Mesenchymal stem cell (in vitro differentiated cells and primary cell): ENCODE measurements around the gene OR8A1.

Experiments
- DNase-seq: peaks from one replicate; pipeline ENCODE4 v3.0.0-alpha.2; 2013
- H2AFZ ChIP-seq: one replicate; pipeline ENCODE4 v1.6.1; 2013; ENCODE audit warnings: low read depth, mild to moderate bottlenecking, control low read depth, inconsistent platforms, low read length, moderate library complexity
- H2AK5ac ChIP-seq: 2 replicates; pipeline ENCODE4 v1.6.1; 2013; ENCODE audit warnings: low read length, moderate library complexity, mild to moderate bottlenecking, inconsistent platforms; ENCODE audit not compliant: severe bottlenecking
- H2BK120ac ChIP-seq: one replicate; pipeline ENCODE4 v1.6.1; 2013; ENCODE audit warnings: low read depth, mild to moderate bottlenecking, inconsistent platforms, low read length, moderate library complexity
- H2BK12ac ChIP-seq, 2 experiments: one replicate each; pipeline ENCODE4 v1.6.1; 2013; ENCODE audit warnings: inconsistent platforms in 2 of 2, low read length in 2 of 2, mild to moderate bottlenecking in 2 of 2, moderate library complexity in 2 of 2, control low read depth in 1 of 2
- H2BK15ac ChIP-seq: one replicate; pipeline ENCODE4 v1.6.1; 2013; ENCODE audit warnings: mild to moderate bottlenecking, low read depth, inconsistent platforms; ENCODE audit not compliant: poor library complexity, severe bottlenecking
- H2BK5ac ChIP-seq: 2 replicates; pipeline ENCODE4 v1.6.1; 2013; ENCODE audit warnings: low read depth, mild to moderate bottlenecking, low read length, control low read depth, inconsistent platforms; ENCODE audit not compliant: poor library complexity, severe bottlenecking
- H3K14ac ChIP-seq, 2 experiments: one replicate each; pipeline ENCODE4 v1.6.1; 2013; ENCODE audit warnings: inconsistent platforms in 2 of 2, low read length in 2 of 2, control low read depth in 1 of 2, mild to moderate bottlenecking in 1 of 2, moderate library complexity in 1 of 2
- H3K18ac ChIP-seq, 2 experiments: one replicate each; pipeline ENCODE4 v1.6.1; 2013; ENCODE audit warnings: inconsistent platforms in 2 of 2, low read length in 2 of 2, control low read depth in 1 of 2, low read depth in 1 of 2, mild to moderate bottlenecking in 1 of 2
- H3K23ac ChIP-seq, 2 experiments: one replicate each; pipeline ENCODE4 v1.6.1; 2013; ENCODE audit warnings: inconsistent platforms in 2 of 2, low read length in 2 of 2, mild to moderate bottlenecking in 2 of 2, moderate library complexity in 2 of 2, control low read depth in 1 of 2
- H3K27ac ChIP-seq: 2 replicates; pipeline ENCODE4 v1.5.1; 2013; ENCODE audit warnings: mild to moderate bottlenecking, moderate library complexity, low read length, control low read depth, inconsistent platforms; ENCODE audit not compliant: poor library complexity, severe bottlenecking
- H3K27me3 ChIP-seq, 2 experiments: 2 replicates each; pipeline versions ENCODE4 v1.6.1 to v1.7.0; 2013; ENCODE audit warnings: low read length in 2 of 2, mild to moderate bottlenecking in 2 of 2, moderate library complexity in 2 of 2, control low read depth in 1 of 2, inconsistent platforms in 1 of 2; ENCODE audit not compliant: control insufficient read depth in 1 of 2, insufficient read depth in 1 of 2
- H3K36me3 ChIP-seq, 2 experiments: 2 replicates each; pipeline versions ENCODE4 v1.6.1 to v1.7.0; 2013; ENCODE audit warnings: low read length in 2 of 2, control low read depth in 1 of 2, inconsistent platforms in 1 of 2, low read depth in 1 of 2, mild to moderate bottlenecking in 1 of 2; ENCODE audit not compliant: insufficient read depth in 2 of 2, control insufficient read depth in 1 of 2
- H3K4ac ChIP-seq, 2 experiments: one replicate each; pipeline ENCODE4 v1.6.1; 2013; ENCODE audit warnings: inconsistent platforms in 2 of 2, low read length in 2 of 2, mild to moderate bottlenecking in 2 of 2, moderate library complexity in 2 of 2, control low read depth in 1 of 2, low read depth in 1 of 2
- H3K4me1 ChIP-seq: 2 replicates; pipeline ENCODE4 v1.6.1; 2013; ENCODE audit warnings: low read depth, low read length, control low read depth; ENCODE audit not compliant: control insufficient read depth, insufficient read depth
- H3K4me2 ChIP-seq: 2 replicates; pipeline ENCODE4 v1.6.1; 2013; ENCODE audit warnings: low read length, mild to moderate bottlenecking, inconsistent platforms; ENCODE audit not compliant: poor library complexity, severe bottlenecking
- H3K4me3 ChIP-seq, 2 experiments: 2 replicates each; pipeline versions ENCODE4 v1.5.1 to v1.7.0; 2013; ENCODE audit warnings: low read length in 2 of 2, mild to moderate bottlenecking in 2 of 2, control low read depth in 1 of 2, low read depth in 1 of 2; ENCODE audit not compliant: insufficient read depth in 1 of 2
- H3K79me1 ChIP-seq: replicated peaks from 2 replicates; pipeline ENCODE4 v1.6.1; 2013; ENCODE audit warnings: mild to moderate bottlenecking, control low read depth, low read length, inconsistent platforms; ENCODE audit not compliant: poor library complexity, severe bottlenecking
- H3K9ac ChIP-seq: 2 replicates; pipeline ENCODE4 v1.7.0; 2013; ENCODE audit warnings: mild to moderate bottlenecking, low read length, moderate library complexity
- H3K9me3 ChIP-seq: 2 replicates; pipeline ENCODE4 v1.7.0; 2013; ENCODE audit warnings: mild to moderate bottlenecking, low read length; ENCODE audit not compliant: control insufficient read depth
- H4K8ac ChIP-seq: one replicate; pipeline ENCODE4 v1.6.1; 2013; ENCODE audit warnings: inconsistent platforms, mild to moderate bottlenecking, low read length, moderate library complexity
- H4K91ac ChIP-seq: one replicate; pipeline ENCODE4 v1.6.1; 2013; ENCODE audit warnings: mild to moderate bottlenecking, low read length, inconsistent platforms
- WGBS: methylation state at CpG from one replicate; pipeline ENCODE4 v1.1.7; 2013; ENCODE audit warnings: mixed read lengths; 5-methylcytosine and 5-hydroxymethylcytosine counted together

The OR8A1 gene

GRCh38 chr11:124543145-124543544 is 26.7 kb upstream of the OR8A1 start:
- DNase-seq = no peak
- no peaks in the 10 kb centered on the region for H3K27me3 ChIP-seq
- H2BK5ac ChIP-seq = no peak overlapping the region
- H3K27ac ChIP-seq = no peak overlapping the region
- H2AK5ac ChIP-seq = no peak overlapping the region
- whole genome bisulfite sequencing = 88% methylated on average over 6 of the region's 6 CpGs
- H3K18ac ChIP-seq = no peak overlapping the region
- H3K4me2 ChIP-seq = no peak overlapping the region
- H3K79me1 ChIP-seq = no peaks in the 10 kb centered on the region
- H2BK12ac ChIP-seq = no peak overlapping the region
- no peak overlapping the region for H4K8ac ChIP-seq
- H3K14ac ChIP-seq = no peak overlapping the region
- no peak overlapping the region for H3K23ac ChIP-seq
- H3K9ac ChIP-seq = no peak overlapping the region
- H3K36me3 ChIP-seq = no peaks in the 10 kb centered on the region
- H3K4me3 ChIP-seq = no peak overlapping the region
- H3K4me1 ChIP-seq = no peaks in the 10 kb centered on the region
- H4K91ac ChIP-seq = no peak overlapping the region
- H3K4ac ChIP-seq = no peak overlapping the region
- no peaks in the 10 kb centered on the region for H3K9me3 ChIP-seq
- no peak overlapping the region for H2AFZ ChIP-seq
- H2BK120ac ChIP-seq = no peak overlapping the region
- H2BK15ac ChIP-seq = no peak overlapping the region

- Histone ChIP-seq H3K27me3 (no peaks in the 10 kb centered on the region), H3K4me3 (no peak within 1 kb of the TSS), H2AFZ (no peak within 1 kb of the TSS), H3K79me1 (no peaks in the 10 kb centered on the region), H2AK5ac (no peak within 1 kb of the TSS), H3K9me3 (no peaks in the 10 kb centered on the region), H2BK12ac (no peak within 1 kb of the TSS), H2BK5ac (no peak within 1 kb of the TSS), H3K9ac (no peak within 1 kb of the TSS), H3K23ac (no peak within 1 kb of the TSS), H4K8ac (no peak within 1 kb of the TSS), H4K91ac (no peak within 1 kb of the TSS), H2BK120ac (no peak within 1 kb of the TSS), H3K14ac (no peak within 1 kb of the TSS), H3K4me2 (no peak within 1 kb of the TSS), H3K18ac (no peak within 1 kb of the TSS), H3K27ac (no peak within 1 kb of the TSS), H2BK15ac (no peak within 1 kb of the TSS), H3K4ac (no peak within 1 kb of the TSS), H3K4me1 (no peaks in the 10 kb centered on the region), H3K36me3 (no peaks in the 10 kb centered on the region)
- 92% methylated on average over 4 of the region's 5 CpGs for WGBS
- DNase-seq = no peak
Observed at GRCh38 chr11:124543554-124543953, 26.2 kb upstream of the OR8A1 start, which contains the start of gene OR8B12. TSS of gene OR8B12 (minus strand) at chr11:124543654. CDS start at chr11:124543654, 0 bp downstream.

GRCh38 chr11:124551189-124551588 is 18.6 kb upstream of the OR8A1 start:
- WGBS = 73% methylated on average over 6 of the region's 6 CpGs
- H2BK5ac ChIP-seq = no peak overlapping the region
- H3K36me3 ChIP-seq = no peaks in the 10 kb centered on the region
- no peak overlapping the region for H4K91ac ChIP-seq
- no peaks in the 10 kb centered on the region for H3K27me3 ChIP-seq
- H4K8ac ChIP-seq = no peak overlapping the region
- H3K27ac ChIP-seq = no peak overlapping the region
- H3K18ac ChIP-seq = no peak overlapping the region
- H3K9me3 ChIP-seq = no peaks in the 10 kb centered on the region
- H2AK5ac ChIP-seq = no peak overlapping the region
- no peak overlapping the region for H3K4me3 ChIP-seq
- no peak overlapping the region for H3K4me2 ChIP-seq
- H3K4me1 ChIP-seq = no peaks in the 10 kb centered on the region
- no peak for DNase-seq
- no peak overlapping the region for H2BK12ac ChIP-seq
- no peak overlapping the region for H2BK15ac ChIP-seq
- H3K4ac ChIP-seq = no peak overlapping the region
- no peak overlapping the region for H2BK120ac ChIP-seq
- H3K9ac ChIP-seq = no peak overlapping the region
- no peak overlapping the region for H3K23ac ChIP-seq
- no peak overlapping the region for H2AFZ ChIP-seq
- no peak overlapping the region for H3K14ac ChIP-seq
- H3K79me1 ChIP-seq = no peaks in the 10 kb centered on the region

- no peak overlapping the region for H2BK5ac ChIP-seq
Observed at GRCh38 chr11:124551987-124552386, 17.8 kb upstream of the OR8A1 start.

More at GRCh38 chr11:124551987-124552386, 17.8 kb upstream of the OR8A1 start:
- DNase-seq = no peak
- Histone ChIP-seq H2BK12ac (no peak overlapping the region), H2AFZ (no peak overlapping the region), H3K27me3 (no peaks in the 10 kb centered on the region), H4K91ac (no peak overlapping the region), H3K4ac (no peak overlapping the region), H3K79me1 (no peaks in the 10 kb centered on the region), H3K36me3 (no peaks in the 10 kb centered on the region), H2BK120ac (no peak overlapping the region), H3K27ac (no peak overlapping the region), H3K18ac (no peak overlapping the region), H2AK5ac (no peak overlapping the region), H3K14ac (no peak overlapping the region), H4K8ac (no peak overlapping the region), H3K4me2 (no peak overlapping the region), H3K4me3 (no peak overlapping the region), H3K23ac (no peak overlapping the region), H2BK15ac (no peak overlapping the region), H3K4me1 (no peaks in the 10 kb centered on the region), H3K9me3 (no peaks in the 10 kb centered on the region), H3K9ac (no peak overlapping the region)
- 80% methylated on average over 4 of the region's 4 CpGs for WGBS
